Measurements from ENCODE around the gene TRAPPC2B. TPM values are rescaled to one million over a fixed set of nuclear protein-coding genes. Genes with fewer than 3 reads are reported as not detected.

Gene TRAPPC2B
- total RNA-seq, 1 donor from 2014 or later = 10.7 TPM

DNA sequence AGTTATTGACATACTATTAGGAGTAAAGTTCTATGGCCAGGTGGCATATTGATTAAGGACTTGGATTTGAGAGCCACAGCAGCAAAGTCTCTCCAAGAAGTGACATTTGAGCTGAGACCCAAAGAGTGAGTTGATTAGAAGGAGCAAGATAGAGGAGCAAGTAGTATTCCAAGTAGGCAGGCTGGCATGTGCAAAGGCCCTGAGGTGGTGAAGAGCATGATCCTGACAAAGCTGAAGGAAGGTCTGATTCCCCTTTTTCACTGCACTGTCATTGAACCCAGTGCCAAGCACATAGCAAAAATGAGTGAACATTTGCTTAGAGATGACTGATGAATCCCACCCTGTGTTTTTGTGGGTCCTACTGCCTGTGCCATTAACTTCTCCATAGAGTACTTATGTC is 38.4 kb upstream of the TRAPPC2B start:
- H3K27ac Mint-ChIP-seq = no peak overlapping the region
- H3K27ac ChIP-seq = no peak overlapping the region

GRCh38 chr19:57327993-57328392 is 35.4 kb upstream of the TRAPPC2B start:
- H3K4me2 ChIP-seq = no peak overlapping the region
- no peaks in the 10 kb centered on the region for H4K20me1 ChIP-seq (ENCODE audit: low read depth)
- peaks cover 37% of the 10 kb centered on the region for H3K36me3 Mint-ChIP-seq
- H3K79me2 ChIP-seq (ENCODE audit: low read depth) = peaks cover under 1% of the 10 kb centered on the region
- H3K9ac ChIP-seq = no peak overlapping the region
- no peak overlapping the region for H3K4me3 ChIP-seq
- H3K4me1 Mint-ChIP-seq = no peaks in the 10 kb centered on the region
- peaks cover 3% of the 10 kb centered on the region for H3K27me3 Mint-ChIP-seq (ENCODE audit: insufficient read depth, low read depth)
- H3K36me3 ChIP-seq = no peaks in the 10 kb centered on the region
- no peak overlapping the region for H3K27ac Mint-ChIP-seq
- no peak overlapping the region for H2AFZ ChIP-seq (replicated peaks)
- no peaks in the 10 kb centered on the region for H3K9me3 Mint-ChIP-seq
- TF ChIP-seq EZH2phosphoT487 (IDR thresholded peaks at IDR 0.05) (no peak), EZH2 (IDR thresholded peaks at IDR 0.05) (no peak)
- TF ChIP-seq, protein P1, sequence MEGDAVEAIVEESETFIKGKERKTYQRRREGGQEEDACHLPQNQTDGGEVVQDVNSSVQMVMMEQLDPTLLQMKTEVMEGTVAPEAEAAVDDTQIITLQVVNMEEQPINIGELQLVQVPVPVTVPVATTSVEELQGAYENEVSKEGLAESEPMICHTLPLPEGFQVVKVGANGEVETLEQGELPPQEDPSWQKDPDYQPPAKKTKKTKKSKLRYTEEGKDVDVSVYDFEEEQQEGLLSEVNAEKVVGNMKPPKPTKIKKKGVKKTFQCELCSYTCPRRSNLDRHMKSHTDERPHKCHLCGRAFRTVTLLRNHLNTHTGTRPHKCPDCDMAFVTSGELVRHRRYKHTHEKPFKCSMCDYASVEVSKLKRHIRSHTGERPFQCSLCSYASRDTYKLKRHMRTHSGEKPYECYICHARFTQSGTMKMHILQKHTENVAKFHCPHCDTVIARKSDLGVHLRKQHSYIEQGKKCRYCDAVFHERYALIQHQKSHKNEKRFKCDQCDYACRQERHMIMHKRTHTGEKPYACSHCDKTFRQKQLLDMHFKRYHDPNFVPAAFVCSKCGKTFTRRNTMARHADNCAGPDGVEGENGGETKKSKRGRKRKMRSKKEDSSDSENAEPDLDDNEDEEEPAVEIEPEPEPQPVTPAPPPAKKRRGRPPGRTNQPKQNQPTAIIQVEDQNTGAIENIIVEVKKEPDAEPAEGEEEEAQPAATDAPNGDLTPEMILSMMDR (IDR thresholded peaks at IDR 0.05) = no peak
- H3F3A ChIP-seq (ENCODE audit: low read depth) = no peaks in the 10 kb centered on the region
- H3K27me3 ChIP-seq = no peaks in the 10 kb centered on the region
- H3K4me3 Mint-ChIP-seq = no peak overlapping the region
- no peak overlapping the region for H3K27ac ChIP-seq
- H3K9me3 ChIP-seq (ENCODE audit: low read depth) = no peaks in the 10 kb centered on the region
- no peak for DNase-seq (ENCODE audit: low spot score)
- no peaks in the 10 kb centered on the region for H3K4me1 ChIP-seq

More for the DNA sequence above, 38.4 kb upstream of the TRAPPC2B start:
- H3K4me3 ChIP-seq = no peak overlapping the region
- no peak overlapping the region for H2AFZ ChIP-seq (replicated peaks)
- no peaks in the 10 kb centered on the region for H4K20me1 ChIP-seq (ENCODE audit: low read depth)
- H3K36me3 ChIP-seq = no peaks in the 10 kb centered on the region
- Mint-ChIP-seq H3K9me3 (no peaks in the 10 kb centered on the region), H3K36me3 (peaks cover 32% of the 10 kb centered on the region), H3K4me1 (peaks cover 17% of the 10 kb centered on the region), H3K4me3 (no peak overlapping the region), H3K27me3 (ENCODE audit: insufficient read depth, low read depth) (peaks cover 9% of the 10 kb centered on the region)
- no peak for DNase-seq (ENCODE audit: low spot score)
- no peaks in the 10 kb centered on the region for H3K27me3 ChIP-seq
- no peak overlapping the region for H3K4me2 ChIP-seq
- H3F3A ChIP-seq (ENCODE audit: low read depth) = peaks cover 1% of the 10 kb centered on the region
- peaks cover 9% of the 10 kb centered on the region for H3K4me1 ChIP-seq
- peaks cover 26% of the 10 kb centered on the region for H3K79me2 ChIP-seq (ENCODE audit: low read depth)
- no peak overlapping the region for H3K9ac ChIP-seq
- TF ChIP-seq, protein P1 (IDR thresholded peaks at IDR 0.05) = no peak
- TF ChIP-seq EZH2phosphoT487 (IDR thresholded peaks at IDR 0.05) = no peak
- TF ChIP-seq EZH2 (IDR thresholded peaks at IDR 0.05) = no peak
- H3K9me3 ChIP-seq (ENCODE audit: low read depth) = no peaks in the 10 kb centered on the region

DNA sequence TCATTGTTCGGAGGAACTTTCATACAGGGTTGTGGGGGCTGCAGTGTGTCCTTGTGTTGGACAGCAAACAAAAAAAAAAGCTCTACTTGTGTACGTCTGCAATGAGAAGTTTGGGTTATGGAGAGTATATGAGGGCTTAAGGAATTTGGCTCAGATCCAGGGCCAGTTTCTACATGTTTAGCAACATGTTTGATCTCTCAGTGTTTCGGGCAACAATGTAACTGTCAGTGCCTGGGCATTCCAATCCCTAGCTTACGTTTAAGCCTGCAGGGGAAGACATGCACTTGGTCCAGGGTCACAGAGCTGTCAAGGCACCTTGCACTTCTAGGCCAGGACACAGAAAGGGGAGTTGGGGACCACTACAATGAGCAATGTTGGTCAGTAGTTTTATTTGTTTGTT is 29.2 kb upstream of the TRAPPC2B start:
- Histone ChIP-seq H3K36me3 (no peaks in the 10 kb centered on the region), H4K20me1 (ENCODE audit: low read depth) (no peaks in the 10 kb centered on the region), H3F3A (ENCODE audit: low read depth) (no peaks in the 10 kb centered on the region), H3K4me3 (no peak overlapping the region), H3K9ac (no peak overlapping the region), H2AFZ (replicated peaks) (no peak overlapping the region), H3K79me2 (ENCODE audit: low read depth) (no peaks in the 10 kb centered on the region), H3K4me1 (no peaks in the 10 kb centered on the region), H3K9me3 (ENCODE audit: low read depth) (no peaks in the 10 kb centered on the region), H3K27ac (no peak overlapping the region), H3K4me2 (no peak overlapping the region), H3K27me3 (no peaks in the 10 kb centered on the region)
- no peak overlapping the region for H3K4me3 Mint-ChIP-seq
- peaks cover 6% of the 10 kb centered on the region for H3K36me3 Mint-ChIP-seq
- H3K27ac Mint-ChIP-seq = no peak overlapping the region
- no peak for DNase-seq (ENCODE audit: low spot score)
- no peaks in the 10 kb centered on the region for H3K4me1 Mint-ChIP-seq
- no peaks in the 10 kb centered on the region for H3K27me3 Mint-ChIP-seq (ENCODE audit: insufficient read depth, low read depth)
- TF ChIP-seq, protein P1 (IDR thresholded peaks at IDR 0.05) = no peak
- TF ChIP-seq EZH2 (IDR thresholded peaks at IDR 0.05) = no peak
- no peak for TF ChIP-seq EZH2phosphoT487 (IDR thresholded peaks at IDR 0.05)
- no peaks in the 10 kb centered on the region for H3K9me3 Mint-ChIP-seq

Measured in neural progenitor cell (in vitro differentiated cells).